Measurements from ENCODE around the gene FBXO44. TPM values are rescaled to one million over a fixed set of nuclear protein-coding genes. Genes with fewer than 3 reads are reported as not detected.

FBXO44 gene
- total RNA-seq, 1 donor from 2014 or later = 20.4 TPM

DNA sequence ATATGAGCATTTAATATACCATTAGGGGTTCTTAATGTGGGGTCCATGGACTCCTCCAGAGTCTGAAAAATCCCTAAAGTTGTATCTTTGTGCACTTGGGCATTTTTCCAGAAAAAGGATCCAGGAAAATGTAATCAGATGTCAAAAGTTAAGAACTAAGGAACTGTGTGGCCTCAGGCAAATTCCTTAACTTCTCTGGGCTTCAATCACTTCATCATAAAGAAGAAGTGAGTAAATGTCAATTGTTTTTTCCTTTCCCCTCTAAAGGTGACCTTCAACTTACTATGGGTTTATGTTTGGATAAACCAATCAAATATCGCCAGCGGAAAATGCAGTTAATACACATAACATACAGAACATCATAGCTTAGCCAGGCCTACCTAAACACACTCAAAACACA, 23.8 kb downstream of the FBXO44 start:
- intact Hi-C loops (cut with micrococcal nuclease) = no loop called here
- ATAC-seq = no peak
- no peak for DNase-seq

DNA sequence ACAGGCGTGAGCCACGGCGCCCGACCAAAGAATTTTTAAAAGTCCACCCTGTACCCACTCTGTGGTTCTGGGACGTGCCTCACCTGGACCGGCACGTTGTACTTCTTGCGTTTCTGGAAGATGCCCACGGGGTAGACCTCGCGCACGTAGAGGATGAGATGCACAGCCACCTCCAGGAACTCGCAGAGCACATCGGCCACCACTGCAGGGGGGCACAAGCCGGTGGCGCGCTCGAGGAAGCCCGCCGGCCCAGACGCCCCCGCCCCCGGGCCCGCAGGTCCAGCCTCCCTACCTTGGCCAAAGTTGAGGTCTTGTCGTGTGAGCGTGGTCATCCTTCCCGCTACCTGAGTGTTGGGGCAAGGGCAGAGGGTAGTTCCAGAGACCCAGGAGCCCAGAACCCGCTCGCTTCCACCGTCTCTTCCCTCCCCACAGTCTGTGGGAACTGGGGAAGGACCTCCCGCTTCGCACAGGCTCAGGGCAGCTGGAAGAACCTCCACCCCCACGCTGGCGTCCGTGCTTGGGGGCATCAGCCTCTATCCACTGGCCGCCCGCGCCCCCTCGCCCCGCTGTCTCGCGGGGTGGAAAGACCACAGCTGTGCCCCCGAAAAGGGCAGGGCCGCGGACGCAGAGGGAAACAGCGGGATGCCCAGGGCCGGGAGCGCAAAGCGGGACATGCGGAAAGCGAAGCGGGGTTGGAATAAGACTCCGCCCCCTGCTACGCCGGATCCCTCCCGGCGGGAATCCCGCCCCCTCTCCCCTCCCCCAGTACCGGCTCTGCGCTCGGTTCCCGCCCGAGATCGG, 25.8 kb downstream of the FBXO44 start:
- peak; percentile 39 for ATAC-seq
- intact Hi-C loops (cut with micrococcal nuclease) = no loop called here
- no peak for DNase-seq

DNA sequence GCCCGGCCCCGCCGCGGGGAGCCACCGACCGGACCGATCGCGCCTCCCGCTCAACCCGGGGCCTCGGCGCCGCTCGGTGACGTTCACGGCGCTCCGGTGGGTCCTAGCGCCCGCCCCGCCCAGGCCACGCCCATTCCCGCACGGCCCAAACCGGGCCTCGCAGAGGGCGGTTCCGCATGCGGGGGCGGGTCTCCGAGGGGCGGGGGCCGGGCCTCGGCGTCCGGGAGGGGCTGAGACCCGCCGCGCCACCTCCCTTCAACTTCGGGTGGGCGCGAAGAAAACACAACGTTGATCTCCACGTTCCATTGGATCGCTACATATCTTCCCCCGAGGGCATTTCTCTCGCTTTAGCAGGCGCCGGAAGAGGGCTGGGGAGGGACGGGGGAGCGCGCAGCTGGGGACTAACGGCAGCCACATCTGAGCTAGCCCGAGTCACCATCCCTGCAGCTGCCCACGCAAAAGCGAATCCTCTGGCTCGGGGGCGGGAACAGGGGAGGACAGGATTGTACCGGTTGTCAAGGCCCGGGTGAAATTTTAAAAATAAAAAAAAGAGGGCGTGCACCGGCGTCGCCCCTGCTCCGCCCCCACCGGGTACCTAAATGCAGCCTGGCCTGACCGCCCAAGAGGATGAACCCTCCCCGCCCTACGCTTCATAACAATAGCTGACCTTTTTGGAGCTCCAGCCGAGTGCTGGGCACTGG, 26.5 kb downstream of the FBXO44 start, which contains the start of gene MAD2L2:
Gene MAD2L2 (minus strand): TSS at position 78 of the 701 bp plus-strand sequence. CDS start 547 bp downstream, outside the sequence.
- intact Hi-C loops (cut with micrococcal nuclease) = no loop called here
- DNase-seq (peak; percentile 94), ATAC-seq (peak; percentile 98)

DNA sequence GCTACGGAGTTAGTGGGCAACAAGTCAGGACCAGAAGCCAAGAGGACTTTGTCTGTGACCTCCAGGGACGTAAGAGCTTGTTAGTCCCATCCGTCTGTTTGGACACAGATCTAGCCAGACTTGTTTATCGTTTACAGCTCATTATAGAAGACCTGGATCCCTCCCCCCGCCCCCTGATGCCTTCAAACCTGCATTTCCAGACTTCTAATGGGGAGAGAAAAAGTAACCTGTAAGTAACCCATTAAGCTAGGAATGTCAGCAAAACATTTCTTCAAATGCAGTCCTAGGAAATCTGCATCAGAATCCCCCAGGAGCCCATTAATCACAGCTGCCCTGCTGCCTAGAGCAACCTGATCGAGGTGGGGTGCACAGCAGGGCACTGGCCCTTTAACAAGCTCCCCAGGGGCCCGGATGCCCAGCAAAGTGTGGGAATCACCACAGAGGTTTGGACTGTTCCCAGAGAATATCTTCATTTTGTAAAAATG, 27.7 kb downstream of the FBXO44 start:
- no peak for DNase-seq
- intact Hi-C loops (cut with micrococcal nuclease) = no loop called here
- ATAC-seq = no peak

DNA sequence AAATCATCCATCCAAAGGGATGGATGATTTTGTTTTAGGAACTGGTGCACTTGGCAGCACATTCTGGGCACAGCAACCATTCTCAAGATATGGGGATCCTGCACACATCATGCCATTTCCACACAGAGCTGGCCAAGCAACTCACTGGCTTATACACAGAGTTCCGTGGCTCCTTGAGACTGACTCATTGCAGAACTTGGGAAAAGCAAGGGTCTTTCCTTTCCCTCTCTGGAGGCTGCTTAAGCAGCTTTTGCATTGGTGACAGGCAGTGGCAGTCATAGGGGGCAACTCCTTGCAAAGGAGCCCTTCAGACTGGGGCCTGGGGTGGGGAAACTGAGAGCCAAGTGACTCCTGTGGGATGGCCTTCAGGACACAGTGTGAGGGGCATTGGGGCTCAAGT, 28.1 kb downstream of the FBXO44 start:
- no peak for DNase-seq
- intact Hi-C loops (cut with micrococcal nuclease) = no loop called here
- ATAC-seq = no peak

DNA sequence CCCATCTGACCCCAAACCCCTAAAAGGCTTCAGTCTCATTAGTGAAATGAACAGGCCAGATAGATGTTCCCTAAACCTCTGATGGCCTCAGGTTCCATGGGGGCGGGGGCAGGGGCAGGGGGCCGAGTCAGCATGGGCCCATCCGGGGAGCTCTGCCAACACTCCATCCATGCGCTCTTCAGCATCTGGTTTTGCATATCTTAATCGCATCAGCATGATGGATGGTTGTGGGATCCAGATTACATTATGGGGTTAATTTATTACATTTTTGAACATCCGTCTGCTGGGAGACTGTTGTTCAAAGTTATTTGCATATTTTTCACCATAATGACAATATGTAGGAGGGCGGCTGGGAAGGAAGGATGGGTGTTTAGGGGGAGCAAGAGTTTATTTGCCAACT, 29.4 kb downstream of the FBXO44 start:
- intact Hi-C loops (cut with micrococcal nuclease) = no loop called here
- DNase-seq = no peak

DNA sequence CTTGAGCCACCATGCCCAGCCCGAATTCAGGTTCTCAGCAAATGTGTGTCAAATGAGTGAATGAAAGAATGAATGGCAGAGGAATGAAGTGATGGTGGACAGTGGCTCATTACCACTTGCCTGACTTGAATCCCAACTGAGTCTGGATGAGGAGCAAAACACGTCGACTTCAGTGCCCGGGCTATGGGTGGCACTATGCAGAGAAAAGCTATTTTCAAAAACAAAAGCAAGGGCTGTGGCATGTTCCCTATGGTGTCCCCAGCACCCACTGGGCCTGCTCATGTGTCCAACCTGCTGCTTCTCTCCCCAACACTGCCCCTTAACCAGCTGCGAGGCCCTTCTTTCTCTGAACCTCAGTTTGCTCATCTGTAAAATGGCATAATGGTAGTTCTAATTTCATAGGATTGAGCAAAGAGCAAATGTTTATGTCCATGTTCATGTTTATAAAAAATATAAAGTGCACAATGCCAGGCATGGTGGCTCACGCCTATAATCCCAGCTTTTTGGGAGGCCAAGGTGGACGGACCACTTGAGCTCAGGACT, 30.6 kb downstream of the FBXO44 start:
- DNase-seq (no peak), ATAC-seq (no peak)
- intact Hi-C loops (cut with micrococcal nuclease) = no loop called here

More for the DNA sequence above, 29.4 kb downstream of the FBXO44 start:
- ATAC-seq = no peak

DNA sequence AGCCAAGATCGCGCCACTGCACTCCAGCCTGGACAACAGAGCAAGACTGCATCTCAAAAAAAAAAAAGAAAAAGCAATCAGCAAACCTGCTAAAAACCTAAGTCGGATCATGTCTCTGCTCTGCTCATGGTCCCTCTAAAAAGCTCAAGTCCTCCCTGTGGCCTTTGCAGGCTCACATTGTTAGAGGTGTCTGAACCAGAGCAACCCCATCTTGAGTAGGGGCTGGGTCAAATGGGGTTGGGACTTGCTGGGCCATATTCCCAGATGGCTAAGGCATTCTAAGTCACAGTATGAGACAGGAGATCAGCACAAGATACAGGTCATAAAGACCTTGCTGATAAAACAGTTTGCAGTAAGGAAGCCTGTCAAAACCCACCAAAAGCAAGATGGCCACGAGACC, 33.8 kb downstream of the FBXO44 start:
- ATAC-seq = no peak
- intact Hi-C loops (cut with micrococcal nuclease) = no loop called here
- no peak for DNase-seq

DNA sequence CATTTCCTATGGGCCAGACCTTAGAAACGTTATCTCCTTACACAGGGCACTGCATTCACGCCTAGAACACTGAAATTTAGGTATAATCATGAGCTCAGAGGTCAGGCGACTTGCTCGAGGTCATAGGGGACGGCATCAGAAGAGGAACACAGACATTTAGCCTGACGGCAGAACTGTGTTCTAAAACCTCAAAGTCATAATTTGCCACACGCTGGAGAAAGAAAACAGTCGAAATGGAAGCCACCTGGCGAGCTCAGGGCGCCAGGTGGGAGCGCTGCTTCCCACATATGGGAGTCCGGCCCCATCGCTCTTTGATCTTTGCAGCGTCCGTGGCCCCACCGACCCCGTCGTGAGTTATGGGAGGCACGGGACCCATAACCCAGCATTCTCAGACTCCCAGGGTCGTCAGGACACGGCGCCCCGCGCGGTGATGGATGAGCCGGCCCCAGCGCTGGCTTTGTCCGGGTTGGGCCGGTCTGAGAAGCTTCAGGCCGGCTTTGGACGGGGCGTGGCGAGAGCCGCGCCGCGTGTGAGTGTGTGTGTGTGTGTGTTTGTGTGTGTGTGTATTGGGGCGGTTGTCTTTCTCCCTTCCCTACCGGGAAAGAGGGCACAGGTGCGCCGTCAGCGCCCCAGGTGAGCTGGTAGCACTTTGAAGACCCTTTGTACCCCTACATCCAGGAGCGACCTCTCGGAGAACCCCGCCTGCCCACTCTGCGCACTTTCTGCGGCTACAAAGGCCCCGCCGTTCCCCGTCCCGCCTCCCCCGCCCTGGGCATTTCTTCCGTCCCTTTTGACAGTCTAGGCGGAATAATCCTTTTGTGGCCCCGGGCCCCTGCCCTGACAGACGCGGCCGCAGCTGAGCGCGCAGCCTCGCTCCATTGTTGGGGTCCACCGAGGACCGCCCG, 36.0 kb downstream of the FBXO44 start:
- DNase-seq (no peak), ATAC-seq (no peak)
- intact Hi-C loops (cut with micrococcal nuclease) = no loop called here

DNA sequence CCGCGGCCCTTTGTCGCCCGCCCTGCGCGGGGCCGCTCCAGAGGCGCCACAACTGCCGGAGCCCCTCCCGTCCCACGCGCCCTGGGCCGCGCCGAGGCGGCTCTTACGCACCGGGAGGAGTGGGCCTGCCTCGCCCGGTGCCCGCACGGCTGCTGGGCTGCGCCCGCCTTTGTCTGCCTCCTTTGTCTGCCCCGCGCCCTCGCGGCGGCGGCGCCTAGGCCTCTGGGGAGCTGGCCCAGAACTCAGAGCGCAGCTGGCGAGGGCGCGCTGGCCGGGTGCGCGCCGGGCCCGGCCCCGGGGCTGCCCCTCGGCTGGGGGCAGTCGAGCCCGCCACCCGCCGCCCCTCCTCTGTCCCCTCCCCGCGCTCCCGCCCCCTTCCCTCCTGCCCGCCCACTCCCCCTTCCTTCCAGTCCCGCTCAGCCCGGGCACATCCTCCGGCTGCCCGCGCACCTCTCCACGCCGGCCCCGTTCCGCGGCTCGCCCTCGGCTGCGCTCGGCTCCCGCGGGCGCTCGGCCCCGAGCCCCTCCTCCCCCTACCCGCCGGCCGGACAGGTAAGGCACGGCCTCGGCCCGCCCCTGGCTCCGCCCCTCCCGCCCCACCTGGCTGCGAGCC, 36.7 kb downstream of the FBXO44 start, which contains the start of gene DRAXIN:
Gene DRAXIN (plus strand): TSS at position 409 of the 613 bp plus-strand sequence. CDS start 14,549 bp downstream, outside the sequence.
- DNase-seq = no peak
- ATAC-seq = no peak
- intact Hi-C loops (cut with micrococcal nuclease) = no loop called here

DNA sequence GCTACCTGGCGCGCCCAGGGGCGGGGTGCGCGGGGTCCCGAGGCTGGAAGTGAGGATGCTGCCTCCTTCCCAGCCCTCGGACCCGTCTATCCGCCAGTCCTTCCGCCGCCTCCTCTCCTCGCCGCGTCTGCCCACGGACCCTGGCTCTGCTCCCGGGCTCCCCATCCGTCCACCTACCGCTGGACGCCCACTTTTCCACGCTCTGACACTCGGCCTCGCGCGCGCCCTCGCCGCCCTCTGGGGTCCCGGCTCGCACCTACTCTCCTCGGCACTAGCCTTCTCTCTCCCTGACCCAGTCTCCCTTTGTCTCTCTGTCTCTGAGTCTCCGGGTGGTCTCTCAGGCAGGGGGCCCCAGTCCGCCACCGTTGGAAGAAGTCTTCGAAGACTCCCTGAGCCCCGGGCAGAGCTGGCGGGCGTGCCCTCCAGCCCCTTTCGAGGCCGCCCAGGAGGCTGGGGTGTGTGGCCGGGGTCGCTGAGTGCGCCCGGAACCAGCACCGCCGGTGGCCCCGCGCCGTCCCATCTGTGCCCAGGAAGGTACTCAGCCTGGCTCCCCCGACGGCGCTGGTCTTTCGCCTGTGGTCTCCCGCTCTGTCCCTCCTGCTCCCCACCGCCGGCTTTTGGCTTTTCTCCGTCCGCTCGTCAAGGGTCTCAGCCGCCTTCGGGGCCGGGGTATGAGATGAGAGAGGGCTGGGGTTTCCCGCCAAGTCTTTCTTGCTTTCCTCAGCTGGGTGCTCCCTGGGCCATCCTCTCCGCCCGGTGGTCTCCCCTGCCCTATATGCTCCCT, 37.4 kb downstream of the FBXO44 start:
- DNase-seq = no peak
- no peak for ATAC-seq
- intact Hi-C loops (cut with micrococcal nuclease) = no loop called here

DNA sequence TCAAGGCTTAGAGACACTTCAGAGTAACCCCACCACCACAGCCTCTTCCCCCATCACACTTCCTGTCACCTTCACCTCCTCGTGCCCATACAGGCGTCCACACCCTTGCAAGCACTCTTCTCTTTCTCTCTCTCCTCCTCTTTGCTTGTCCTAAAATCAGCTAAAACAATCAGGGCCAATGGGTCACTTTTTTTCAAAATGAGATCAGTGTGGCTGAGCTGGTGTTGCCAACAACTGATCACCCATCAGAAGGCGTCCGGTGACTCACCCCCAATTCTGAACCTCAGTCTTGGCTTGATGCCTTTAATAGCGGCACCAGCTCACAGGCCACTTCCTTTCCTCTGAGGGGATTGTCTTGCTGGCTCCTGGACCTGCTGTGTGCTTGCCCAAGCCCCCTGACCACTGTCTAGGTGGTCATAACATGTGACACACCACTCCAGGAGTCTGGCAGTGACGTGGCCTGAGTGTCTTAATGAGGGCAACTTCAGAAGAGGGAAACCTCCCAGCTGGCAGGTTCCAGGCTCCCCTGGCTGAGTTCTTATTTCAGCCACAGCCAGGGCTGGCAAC, 38.4 kb downstream of the FBXO44 start:
- ATAC-seq (no peak), DNase-seq (no peak)
- intact Hi-C loops (cut with micrococcal nuclease) = no loop called here

DNA sequence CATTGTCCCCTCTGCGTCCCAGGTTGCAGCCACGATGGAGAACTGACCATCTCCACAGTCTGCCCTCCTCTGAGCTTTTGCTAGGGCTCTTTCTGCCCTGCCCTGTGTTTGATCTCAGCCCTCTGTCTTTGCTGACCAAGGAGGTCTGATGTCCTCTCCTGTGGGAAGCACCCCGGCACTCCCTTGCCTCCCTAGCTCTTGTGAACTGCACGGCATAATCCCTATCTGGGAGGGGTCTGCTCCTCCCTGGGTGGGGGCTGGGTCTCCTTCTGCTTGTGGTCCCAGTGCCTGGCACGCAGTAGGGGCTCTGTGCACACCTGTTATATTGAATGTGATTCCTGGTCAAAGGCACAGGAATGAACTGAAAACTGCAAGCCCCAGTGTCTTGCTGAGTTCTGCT, 39.2 kb downstream of the FBXO44 start:
- DNase-seq (no peak), ATAC-seq (no peak)
- intact Hi-C loops (cut with micrococcal nuclease) = no loop called here

DNA sequence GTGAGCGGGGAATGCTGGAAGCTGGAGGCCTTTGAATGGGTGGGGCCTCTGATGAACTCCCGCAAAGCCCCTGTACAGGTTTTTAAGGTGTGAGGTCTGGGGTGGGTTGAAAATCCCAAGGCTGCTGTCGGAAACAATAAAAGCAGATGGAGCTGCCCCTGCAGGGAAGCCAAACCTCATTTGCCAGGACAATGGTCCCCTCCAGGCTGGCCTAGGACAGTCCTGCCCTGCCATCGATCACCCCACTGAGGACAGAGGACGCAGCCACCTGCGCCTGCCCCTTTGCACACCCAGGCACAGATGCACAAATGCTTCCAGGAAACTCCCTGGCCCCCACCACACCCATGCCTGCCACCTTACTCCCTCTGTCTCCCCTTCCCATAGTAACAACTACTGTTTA, 41.2 kb downstream of the FBXO44 start:
- no peak for DNase-seq
- ATAC-seq = no peak
- intact Hi-C loops (cut with micrococcal nuclease) = no loop called here

DNA sequence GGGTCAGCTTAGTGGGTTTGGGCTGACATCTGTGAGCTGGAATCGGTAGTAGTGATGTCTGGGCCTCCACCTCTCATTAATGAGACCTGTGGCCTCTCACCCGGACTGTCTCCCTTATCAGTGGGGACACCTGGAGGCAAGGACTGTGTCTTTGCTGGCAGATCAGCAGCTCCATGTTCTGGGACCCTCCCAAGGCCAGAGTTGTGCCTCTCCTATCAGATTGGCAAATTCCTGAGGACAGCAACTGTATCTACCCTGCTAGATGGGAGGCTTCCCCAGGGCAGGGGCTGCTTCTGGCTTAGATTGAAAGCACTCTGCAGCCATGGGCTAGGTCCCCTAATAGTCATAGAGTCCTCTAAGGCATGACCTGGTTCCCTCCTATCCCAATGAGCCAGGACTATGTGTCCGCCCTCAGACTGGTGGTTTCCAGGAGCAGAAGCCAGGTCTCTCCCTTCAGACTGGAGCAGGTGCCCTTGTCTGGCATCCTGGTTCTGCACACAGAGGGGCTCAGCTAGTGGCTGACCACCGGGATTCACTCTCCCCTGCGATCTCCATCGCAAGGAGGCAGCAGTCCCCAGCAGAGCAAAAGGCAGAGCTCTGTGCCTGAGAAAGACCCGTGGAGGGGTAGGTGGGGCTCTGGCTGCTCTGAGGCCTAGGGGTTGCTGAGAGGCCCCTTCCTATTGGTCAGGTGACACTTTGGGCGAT, 42.7 kb downstream of the FBXO44 start:
- intact Hi-C loops (cut with micrococcal nuclease) = no loop called here

DNA sequence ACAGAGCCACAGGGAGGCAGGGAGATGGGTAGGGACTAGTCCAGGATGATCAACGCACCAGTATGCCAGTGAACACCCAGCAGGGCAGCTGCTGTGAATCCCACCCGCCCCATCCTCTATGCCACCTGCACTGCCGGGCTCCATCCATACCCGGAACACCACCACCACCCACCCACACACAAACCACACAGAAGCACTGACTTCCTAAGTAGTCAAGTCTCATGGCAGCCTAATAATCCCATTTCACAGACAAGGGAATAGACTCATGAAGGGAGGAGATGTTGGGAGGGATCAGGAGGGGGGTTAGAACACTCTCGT, 43.2 kb downstream of the FBXO44 start:
- intact Hi-C loops (cut with micrococcal nuclease) = no loop called here
- DNase-seq (no peak), ATAC-seq (no peak)

More for the DNA sequence above, 42.7 kb downstream of the FBXO44 start:
- ATAC-seq (no peak), DNase-seq (no peak)
